NT2/D1 (cell line): Measurements from ENCODE around the gene NRXN2.
A peak's percentile ranks its signal among the peaks of the same experiment; 100 is the strongest.

ENCODE experiments used
- DNase-seq: peaks from one replicate; pipeline ENCODE4 v3.0.0-alpha.2; 2011; ENCODE audit warnings: low read depth, low spot score
- H3K27me3 ChIP-seq: 2 replicates; pipeline ENCODE4 v1.6.0; 2011; ENCODE audit warnings: mild to moderate bottlenecking; ENCODE audit not compliant: insufficient read length, insufficient read depth
- H3K36me3 ChIP-seq: 2 replicates; pipeline ENCODE4 v1.6.1; 2011; ENCODE audit warnings: mild to moderate bottlenecking, low read length, mixed read lengths; ENCODE audit not compliant: insufficient read depth, insufficient read length
- H3K4me1 ChIP-seq: 2 replicates; pipeline ENCODE4 v1.5.1; 2011; ENCODE audit not compliant: insufficient read depth, insufficient read length
- H3K4me3 ChIP-seq: 2 replicates; pipeline ENCODE4 v1.5.1; 2011; ENCODE audit warnings: low read depth; ENCODE audit not compliant: insufficient read length
- H3K9ac ChIP-seq: 2 replicates; pipeline ENCODE4 v1.6.0; 2011; ENCODE audit warnings: low read depth; ENCODE audit not compliant: insufficient read length
- H3K9me3 ChIP-seq: 2 replicates; pipeline ENCODE4 v1.5.1; 2011; ENCODE audit warnings: mild to moderate bottlenecking, low read length; ENCODE audit not compliant: insufficient read depth
- SUZ12 ChIP-seq: IDR thresholded peaks from 2 replicates; pipeline ENCODE4 v1.6.1; 2011; ENCODE audit not compliant: insufficient read length, insufficient read depth; ENCODE audit errors: extremely low read depth
- YY1 ChIP-seq: IDR thresholded peaks from 2 replicates; pipeline ENCODE4 v1.6.1; 2011; ENCODE audit not compliant: insufficient read length, insufficient read depth
- ZNF274 ChIP-seq: IDR thresholded peaks from 2 replicates; pipeline ENCODE4 v1.6.1; 2011; ENCODE audit warnings: mild to moderate bottlenecking, low read depth, low read length

NRXN2 gene

GRCh38 chr11:64620381-64620971 lies 102.5 kb downstream of the NRXN2 start:
- Histone ChIP-seq H3K9ac (no peak overlapping the region), H3K9me3 (no peaks in the 10 kb centered on the region), H3K36me3 (no peaks in the 10 kb centered on the region), H3K4me3 (no peak overlapping the region), H3K4me1 (peaks cover 24% of the 10 kb centered on the region), H3K27me3 (no peaks in the 10 kb centered on the region)
- TF ChIP-seq YY1, result no peak
- no peak for TF ChIP-seq ZNF274
- no peak for TF ChIP-seq SUZ12
- DNase-seq, result no peak

- DNase-seq, result peak; percentile 57
- H3K9ac ChIP-seq, result peak overlapping the region; percentile 46
- peaks cover 24% of the 10 kb centered on the region for H3K4me1 ChIP-seq
Observed at GRCh38 chr11:64619811-64620380, 103.1 kb downstream of the NRXN2 start.

GRCh38 chr11:64619196-64619595 lies 103.8 kb downstream of the NRXN2 start:
- Histone ChIP-seq H3K36me3 (no peaks in the 10 kb centered on the region), H3K9me3 (no peaks in the 10 kb centered on the region), H3K4me1 (peaks cover 27% of the 10 kb centered on the region), H3K4me3 (no peak overlapping the region), H3K9ac (peak overlapping the region; percentile 46), H3K27me3 (no peaks in the 10 kb centered on the region)
- TF ChIP-seq ZNF274, result no peak
- no peak for TF ChIP-seq SUZ12
- TF ChIP-seq YY1, result no peak
- no peak for DNase-seq

More at GRCh38 chr11:64619811-64620380, 103.1 kb downstream of the NRXN2 start:
- no peaks in the 10 kb centered on the region for H3K36me3 ChIP-seq
- H3K9me3 ChIP-seq, result no peaks in the 10 kb centered on the region
- H3K27me3 ChIP-seq, result no peaks in the 10 kb centered on the region
- TF ChIP-seq SUZ12 (no peak), YY1 (no peak), ZNF274 (no peak)
- no peak overlapping the region for H3K4me3 ChIP-seq

- H3K9me3 ChIP-seq, result no peaks in the 10 kb centered on the region
- no peaks in the 10 kb centered on the region for H3K36me3 ChIP-seq
- no peak overlapping the region for H3K4me3 ChIP-seq
- no peak for DNase-seq
- no peaks in the 10 kb centered on the region for H3K27me3 ChIP-seq
- H3K9ac ChIP-seq, result no peak overlapping the region
- TF ChIP-seq ZNF274 (no peak), SUZ12 (no peak), YY1 (no peak)
- peaks cover 28% of the 10 kb centered on the region for H3K4me1 ChIP-seq
Observed at GRCh38 chr11:64616817-64617216, 106.2 kb downstream of the NRXN2 start.

GRCh38 chr11:64614917-64615316 lies 108.1 kb downstream of the NRXN2 start:
- TF ChIP-seq SUZ12 (no peak), YY1 (no peak), ZNF274 (no peak)
- DNase-seq, result no peak
- H3K9ac ChIP-seq, result no peak overlapping the region
- H3K4me3 ChIP-seq, result no peak overlapping the region
- peaks cover 14% of the 10 kb centered on the region for H3K4me1 ChIP-seq
- no peaks in the 10 kb centered on the region for H3K36me3 ChIP-seq
- no peaks in the 10 kb centered on the region for H3K27me3 ChIP-seq
- no peaks in the 10 kb centered on the region for H3K9me3 ChIP-seq

- Histone ChIP-seq H3K4me3 (no peak overlapping the region), H3K4me1 (peaks cover 9% of the 10 kb centered on the region), H3K27me3 (no peaks in the 10 kb centered on the region), H3K9me3 (no peaks in the 10 kb centered on the region), H3K9ac (no peak overlapping the region), H3K36me3 (no peaks in the 10 kb centered on the region)
- DNase-seq, result no peak
- no peak for TF ChIP-seq ZNF274
- TF ChIP-seq YY1, result no peak
- no peak for TF ChIP-seq SUZ12
Observed at GRCh38 chr11:64613648-64614047, 109.3 kb downstream of the NRXN2 start.

- no peak overlapping the region for H3K4me3 ChIP-seq
- peaks cover 5% of the 10 kb centered on the region for H3K4me1 ChIP-seq
- H3K9ac ChIP-seq, result no peak overlapping the region
- H3K27me3 ChIP-seq, result no peaks in the 10 kb centered on the region
- no peaks in the 10 kb centered on the region for H3K9me3 ChIP-seq
- TF ChIP-seq ZNF274 (no peak), YY1 (no peak), SUZ12 (no peak)
- DNase-seq, result no peak
- no peaks in the 10 kb centered on the region for H3K36me3 ChIP-seq
Observed at GRCh38 chr11:64611869-64612646, 110.9 kb downstream of the NRXN2 start.
